H9 (cell line): ENCODE data around the gene DIPK1B. TPM values are rescaled to one million over a fixed set of nuclear protein-coding genes. Genes with fewer than 3 reads are reported as not detected.

Experiments used
- DNase-seq: peaks from one replicate; pipeline ENCODE4 v3.0.0-alpha.2; 2017
- H2AFZ ChIP-seq: one replicate; pipeline ENCODE4 v1.6.1; 2013; ENCODE audit warnings: mild to moderate bottlenecking, low read length, control low read depth, moderate library complexity
- H2AK5ac ChIP-seq: 2 replicates; pipeline ENCODE4 v1.6.1; 2013; ENCODE audit warnings: low read length, control low read depth, mixed read lengths; ENCODE audit not compliant: insufficient read length
- H2BK120ac ChIP-seq: one replicate; pipeline ENCODE4 v1.6.1; 2013; ENCODE audit warnings: low read depth, mild to moderate bottlenecking, low read length, control low read depth, inconsistent platforms; ENCODE audit not compliant: poor library complexity, severe bottlenecking
- H2BK12ac ChIP-seq: 2 replicates; pipeline ENCODE4 v1.6.1; 2013; ENCODE audit warnings: low read length, control low read depth, mixed read lengths, low read depth; ENCODE audit not compliant: insufficient read length
- H2BK15ac ChIP-seq: 2 replicates; pipeline ENCODE4 v1.6.1; 2013; ENCODE audit warnings: low read depth, low read length, control low read depth
- H2BK20ac ChIP-seq: one replicate; pipeline ENCODE4 v1.6.1; 2013; ENCODE audit warnings: low read depth, mild to moderate bottlenecking, low read length, control low read depth, inconsistent platforms; ENCODE audit not compliant: poor library complexity, severe bottlenecking
- H2BK5ac ChIP-seq: 2 replicates; pipeline ENCODE4 v1.6.1; 2013; ENCODE audit warnings: low read length, control low read depth, mixed read lengths; ENCODE audit not compliant: insufficient read length
- H3K14ac ChIP-seq: 2 replicates; pipeline ENCODE4 v1.6.1; 2013; ENCODE audit warnings: low read length, control low read depth; ENCODE audit not compliant: insufficient read depth
- H3K18ac ChIP-seq: 2 replicates; pipeline ENCODE4 v1.6.1; 2013; ENCODE audit warnings: low read depth, mild to moderate bottlenecking, mixed read lengths, low read length, control low read depth; ENCODE audit not compliant: insufficient read length
- H3K23ac ChIP-seq: 2 replicates; pipeline ENCODE4 v1.6.1; 2013; ENCODE audit warnings: low read length, control low read depth, mixed read lengths, low read depth; ENCODE audit not compliant: insufficient read length
- H3K23me2 ChIP-seq: 2 replicates; pipeline ENCODE4 v1.6.1; 2013; ENCODE audit warnings: low read depth, mild to moderate bottlenecking, mixed read lengths, low read length, control low read depth; ENCODE audit not compliant: insufficient read length, poor library complexity, severe bottlenecking
- H3K27ac ChIP-seq: 2 replicates; pipeline ENCODE4 v1.5.1; 2013; ENCODE audit warnings: low read length, control low read depth, mixed read lengths, low read depth; ENCODE audit not compliant: insufficient read length
- H3K27me3 ChIP-seq: 2 replicates; pipeline ENCODE4 v1.6.1; 2013; ENCODE audit warnings: low read length, control low read depth, inconsistent platforms; ENCODE audit not compliant: insufficient read depth
- H3K4ac ChIP-seq: 2 replicates; pipeline ENCODE4 v1.6.1; 2013; ENCODE audit warnings: low read depth, mild to moderate bottlenecking, control low read depth, inconsistent platforms, low read length, moderate library complexity
- H3K4me1 ChIP-seq: 2 replicates; pipeline ENCODE4 v1.6.1; 2013; ENCODE audit warnings: low read length, control low read depth, inconsistent platforms; ENCODE audit not compliant: insufficient read depth
- H3K4me2 ChIP-seq: 2 replicates; pipeline ENCODE4 v1.6.1; 2013; ENCODE audit warnings: low read length, control low read depth, mixed read lengths; ENCODE audit not compliant: insufficient read length, insufficient read depth
- H3K56ac ChIP-seq: 2 replicates; pipeline ENCODE4 v1.6.1; 2013; ENCODE audit warnings: low read depth, mild to moderate bottlenecking, mixed read lengths, low read length, control low read depth; ENCODE audit not compliant: insufficient read length
- H3K79me1 ChIP-seq: 2 replicates; pipeline ENCODE4 v1.6.1; 2013; ENCODE audit warnings: low read depth, mild to moderate bottlenecking, moderate library complexity, low read length, control low read depth, inconsistent platforms; ENCODE audit not compliant: insufficient read depth, poor library complexity, severe bottlenecking
- H3K79me2 ChIP-seq: 2 replicates; pipeline ENCODE4 v1.6.1; 2013; ENCODE audit warnings: low read length, control low read depth, inconsistent platforms; ENCODE audit not compliant: insufficient read depth
- H3K9ac ChIP-seq: 2 replicates; pipeline ENCODE4 v1.6.1; 2013; ENCODE audit warnings: low read length, control low read depth, mixed read lengths; ENCODE audit not compliant: insufficient read length; ENCODE audit errors: extremely low read depth
- H3K9me3 ChIP-seq: one replicate; pipeline ENCODE4 v1.6.1; 2013; ENCODE audit warnings: low read depth, low read length, inconsistent platforms; ENCODE audit not compliant: control insufficient read depth
- H3T11ph ChIP-seq: one replicate; pipeline ENCODE4 v1.6.1; 2013; ENCODE audit warnings: mild to moderate bottlenecking, low read length, control low read depth, inconsistent platforms
- H4K20me1 ChIP-seq: one replicate; pipeline ENCODE4 v1.6.1; 2013; ENCODE audit not compliant: control insufficient read depth, insufficient read length, insufficient read depth
- H4K5ac ChIP-seq: 2 replicates; pipeline ENCODE4 v1.6.1; 2013; ENCODE audit warnings: low read depth, mild to moderate bottlenecking, mixed read lengths, low read length, control low read depth; ENCODE audit not compliant: insufficient read length
- H4K8ac ChIP-seq: replicated peaks from 2 replicates; pipeline ENCODE4 v1.6.1; 2013; ENCODE audit warnings: low read length, control low read depth, mixed read lengths, low read depth; ENCODE audit not compliant: insufficient read length
- H4K91ac ChIP-seq: 2 replicates; pipeline ENCODE4 v1.6.1; 2013; ENCODE audit warnings: low read depth, mild to moderate bottlenecking, moderate library complexity, mixed read lengths, low read length, control low read depth; ENCODE audit not compliant: insufficient read length
- H3K27ac Mint-ChIP-seq, 3 experiments: 2 replicates in 2 of 3; 3 replicates in 1 of 3; pipeline ENCODE4 v1.8.0; 2020 to 2021; ENCODE audit warnings: mixed read lengths in 3 of 3, mild to moderate bottlenecking in 1 of 3, moderate library complexity in 1 of 3
- H3K27me3 Mint-ChIP-seq: 2 replicates; pipeline ENCODE4 v1.8.0; 2021; ENCODE audit warnings: low read depth, mild to moderate bottlenecking, moderate library complexity, mixed read lengths
- H3K36me3 Mint-ChIP-seq, 3 experiments: 2 replicates in 2 of 3; 3 replicates in 1 of 3; pipeline ENCODE4 v1.8.0; 2020 to 2021; ENCODE audit warnings: low read depth in 3 of 3, mixed read lengths in 3 of 3; ENCODE audit not compliant: insufficient read depth in 1 of 3
- H3K4me1 Mint-ChIP-seq, 2 experiments: 2 replicates each; pipeline ENCODE4 v1.8.0; 2020; ENCODE audit warnings: mixed read lengths in 2 of 2
- H3K4me3 Mint-ChIP-seq, 2 experiments: 2 replicates in 1 of 2; 3 replicates in 1 of 2; pipeline ENCODE4 v1.8.0; 2020 to 2021; ENCODE audit warnings: mild to moderate bottlenecking in 2 of 2, mixed read lengths in 2 of 2, moderate library complexity in 1 of 2
- H3K9me3 Mint-ChIP-seq, 2 experiments: 2 replicates in 1 of 2; 3 replicates in 1 of 2; pipeline ENCODE4 v1.8.0; 2020; ENCODE audit warnings: mild to moderate bottlenecking in 2 of 2, mixed read lengths in 2 of 2, moderate library complexity in 1 of 2
- WGBS: extraction: QIAGEN DNeasy Blood & Tissue Kit; methylation state at CpG from one replicate; pipeline ENCODE4 v1.1.7; 2013; ENCODE audit warnings: missing lambda C conversion rate, low lambda C conversion rate, mixed read lengths; ENCODE audit not compliant: insufficient read length; ENCODE audit errors: extremely low coverage; 5-methylcytosine and 5-hydroxymethylcytosine counted together
- total RNA-seq: library from RNA; stranded (reverse); gene quantifications from 2 replicates; pipeline ENCODE4 v1.2.1, GENCODE V29; 2021
- TF ChIP-seq, protein P1 (sequence below): fragments of 200-600 bp; sonication (generic); conservative IDR thresholded peaks from 3 replicates; pipeline ENCODE4 v1.8.0; 2021; ENCODE audit warnings: antibody characterized with exemption, mild to moderate bottlenecking

Gene DIPK1B
- total RNA-seq, 1 experiment from 2014 or later = 40.3 TPM

DNA sequence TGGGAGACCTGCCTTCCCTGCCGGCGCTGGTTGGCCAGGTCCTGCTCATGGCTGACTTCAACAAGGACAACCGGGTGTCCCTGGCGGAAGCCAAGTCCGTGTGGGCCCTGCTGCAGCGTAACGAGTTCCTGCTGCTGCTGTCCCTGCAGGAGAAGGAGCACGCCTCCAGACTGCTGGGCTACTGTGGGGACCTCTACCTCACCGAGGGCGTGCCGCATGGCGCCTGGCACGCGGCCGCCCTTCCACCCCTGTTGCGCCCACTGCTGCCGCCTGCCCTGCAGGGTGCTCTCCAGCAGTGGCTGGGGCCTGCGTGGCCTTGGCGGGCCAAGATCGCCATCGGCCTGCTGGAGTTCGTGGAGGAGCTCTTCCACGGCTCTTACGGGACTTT lies 10.6 kb downstream of the DIPK1B start:
- no peaks in the 10 kb centered on the region for H3K9me3 ChIP-seq
- no peaks in the 10 kb centered on the region for H3K4me1 ChIP-seq
- no peak overlapping the region for H3T11ph ChIP-seq
- H3K9ac ChIP-seq = no peak overlapping the region
- no peak overlapping the region for H3K27ac Mint-ChIP-seq
- H3K79me1 ChIP-seq = peaks cover 6% of the 10 kb centered on the region
- no CpG with 5 or more reads among the region's 24 CpGs for WGBS
- TF ChIP-seq, protein P1, sequence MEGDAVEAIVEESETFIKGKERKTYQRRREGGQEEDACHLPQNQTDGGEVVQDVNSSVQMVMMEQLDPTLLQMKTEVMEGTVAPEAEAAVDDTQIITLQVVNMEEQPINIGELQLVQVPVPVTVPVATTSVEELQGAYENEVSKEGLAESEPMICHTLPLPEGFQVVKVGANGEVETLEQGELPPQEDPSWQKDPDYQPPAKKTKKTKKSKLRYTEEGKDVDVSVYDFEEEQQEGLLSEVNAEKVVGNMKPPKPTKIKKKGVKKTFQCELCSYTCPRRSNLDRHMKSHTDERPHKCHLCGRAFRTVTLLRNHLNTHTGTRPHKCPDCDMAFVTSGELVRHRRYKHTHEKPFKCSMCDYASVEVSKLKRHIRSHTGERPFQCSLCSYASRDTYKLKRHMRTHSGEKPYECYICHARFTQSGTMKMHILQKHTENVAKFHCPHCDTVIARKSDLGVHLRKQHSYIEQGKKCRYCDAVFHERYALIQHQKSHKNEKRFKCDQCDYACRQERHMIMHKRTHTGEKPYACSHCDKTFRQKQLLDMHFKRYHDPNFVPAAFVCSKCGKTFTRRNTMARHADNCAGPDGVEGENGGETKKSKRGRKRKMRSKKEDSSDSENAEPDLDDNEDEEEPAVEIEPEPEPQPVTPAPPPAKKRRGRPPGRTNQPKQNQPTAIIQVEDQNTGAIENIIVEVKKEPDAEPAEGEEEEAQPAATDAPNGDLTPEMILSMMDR = no peak
- no peaks in the 10 kb centered on the region for H4K20me1 ChIP-seq
- no peak overlapping the region for H2BK12ac ChIP-seq
- H2BK15ac ChIP-seq = no peak overlapping the region
- no peaks in the 10 kb centered on the region for H3K23me2 ChIP-seq
- H2BK120ac ChIP-seq = no peak overlapping the region
- no peak overlapping the region for H2BK20ac ChIP-seq
- H3K4ac ChIP-seq = no peak overlapping the region
- H2AFZ ChIP-seq = no peak overlapping the region
- no peaks in the 10 kb centered on the region; a peak in 1 of 5 replicates for H3K9me3 Mint-ChIP-seq
- H3K56ac ChIP-seq = no peak overlapping the region
- no peak overlapping the region for H3K23ac ChIP-seq
- peaks cover 13 to 23% of the 10 kb centered on the region in 2 experiments for H3K4me1 Mint-ChIP-seq
- no peak overlapping the region for H4K5ac ChIP-seq
- H4K8ac ChIP-seq = no peak overlapping the region
- H4K91ac ChIP-seq = no peak overlapping the region
- DNase-seq = no peak
- no peaks in the 10 kb centered on the region for H3K27me3 ChIP-seq
- no peaks in the 10 kb centered on the region; the same call in 1 of the 2 replicates for H3K27me3 Mint-ChIP-seq
- H3K18ac ChIP-seq = no peak overlapping the region
- H2BK5ac ChIP-seq = no peak overlapping the region
- peaks cover 31 to 42% (median 41%) of the 10 kb centered on the region in 3 experiments for H3K36me3 Mint-ChIP-seq
- peaks cover 11% of the 10 kb centered on the region; the same call in 1 of the 2 replicates for H3K79me2 ChIP-seq
- H3K4me2 ChIP-seq = no peak overlapping the region
- no peak overlapping the region for H2AK5ac ChIP-seq
- no peak overlapping the region for H3K27ac ChIP-seq
- no peak overlapping the region for H3K14ac ChIP-seq
- no peak overlapping the region for H3K4me3 Mint-ChIP-seq
